Activated T-cell treated with anti-CD3 and anti-CD28 coated beads for 4 hours (primary cell): ENCODE results near the gene NMT2.

Experiments used
- DNase-seq: peaks from one replicate; pipeline ENCODE4 v3.0.0-alpha.2; 2020

NMT2 gene

DNA sequence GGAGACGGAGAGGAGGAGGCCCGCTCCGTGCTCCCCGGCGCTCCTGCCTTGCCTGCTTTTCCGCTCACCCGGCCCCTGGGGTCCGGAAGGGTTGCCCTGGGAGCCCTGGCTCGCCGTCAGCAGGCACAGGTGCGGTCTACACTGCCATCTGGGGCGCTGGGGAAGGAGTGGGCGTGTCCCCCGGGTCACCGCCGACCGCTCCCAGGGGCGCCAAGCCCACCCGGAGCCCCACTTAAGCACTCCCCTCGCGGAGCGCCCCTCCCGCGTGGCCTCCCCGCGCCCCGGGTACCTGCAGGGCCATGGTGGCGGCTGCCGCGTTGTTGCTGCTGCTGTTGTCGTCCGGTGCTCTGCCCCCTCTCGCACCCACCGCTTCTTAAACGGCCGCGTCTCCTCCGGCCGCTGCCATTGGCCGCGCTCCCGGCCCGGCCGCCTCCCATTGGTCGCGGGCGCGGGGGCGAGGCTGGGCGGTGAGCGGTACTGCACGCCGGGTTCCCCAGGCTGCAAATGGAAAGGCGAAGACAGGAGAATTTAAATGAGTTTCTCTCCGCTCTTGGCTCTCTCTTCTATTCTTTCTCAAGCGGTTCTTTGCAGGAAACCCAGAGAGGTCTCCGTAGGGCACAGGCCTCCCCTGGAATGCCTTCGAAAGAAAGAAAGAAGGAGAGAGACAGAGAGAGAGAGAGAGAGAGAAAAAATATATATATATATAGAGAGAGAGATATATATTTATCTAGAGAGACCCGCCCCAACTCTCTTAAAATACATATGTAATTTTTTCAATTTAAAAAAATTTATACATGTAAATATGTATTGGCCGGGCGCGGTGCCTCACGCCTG lies 79.8 kb downstream of the NMT2 start, which contains the start of gene ACBD7:
Gene ACBD7 (minus strand): TSS at position 349 of the 834 bp plus-strand sequence. CDS start 48 bp downstream, at position 301.
- peak; percentile 61 for DNase-seq

DNA sequence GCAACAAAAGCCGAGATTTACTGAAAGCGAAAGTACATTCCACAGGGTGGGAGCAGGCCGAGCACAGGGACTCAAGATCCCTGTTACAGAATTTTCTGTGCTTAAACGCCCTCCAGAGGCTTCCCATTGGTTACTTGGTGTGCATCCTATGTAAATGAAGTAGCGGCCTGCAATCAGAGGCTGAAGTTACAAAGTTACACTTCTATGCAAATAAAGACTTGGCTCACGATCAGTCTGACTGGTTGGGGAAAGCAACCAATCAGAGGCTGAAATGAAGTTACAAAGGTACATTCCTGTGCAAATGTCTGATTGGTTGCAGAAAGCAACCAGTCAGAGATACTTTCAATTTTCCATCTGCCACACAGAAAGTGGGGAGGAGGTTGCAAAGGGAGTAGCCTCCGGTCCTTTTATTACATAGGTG lies 84.0 kb downstream of the NMT2 start:
- DNase-seq, result no peak

DNA sequence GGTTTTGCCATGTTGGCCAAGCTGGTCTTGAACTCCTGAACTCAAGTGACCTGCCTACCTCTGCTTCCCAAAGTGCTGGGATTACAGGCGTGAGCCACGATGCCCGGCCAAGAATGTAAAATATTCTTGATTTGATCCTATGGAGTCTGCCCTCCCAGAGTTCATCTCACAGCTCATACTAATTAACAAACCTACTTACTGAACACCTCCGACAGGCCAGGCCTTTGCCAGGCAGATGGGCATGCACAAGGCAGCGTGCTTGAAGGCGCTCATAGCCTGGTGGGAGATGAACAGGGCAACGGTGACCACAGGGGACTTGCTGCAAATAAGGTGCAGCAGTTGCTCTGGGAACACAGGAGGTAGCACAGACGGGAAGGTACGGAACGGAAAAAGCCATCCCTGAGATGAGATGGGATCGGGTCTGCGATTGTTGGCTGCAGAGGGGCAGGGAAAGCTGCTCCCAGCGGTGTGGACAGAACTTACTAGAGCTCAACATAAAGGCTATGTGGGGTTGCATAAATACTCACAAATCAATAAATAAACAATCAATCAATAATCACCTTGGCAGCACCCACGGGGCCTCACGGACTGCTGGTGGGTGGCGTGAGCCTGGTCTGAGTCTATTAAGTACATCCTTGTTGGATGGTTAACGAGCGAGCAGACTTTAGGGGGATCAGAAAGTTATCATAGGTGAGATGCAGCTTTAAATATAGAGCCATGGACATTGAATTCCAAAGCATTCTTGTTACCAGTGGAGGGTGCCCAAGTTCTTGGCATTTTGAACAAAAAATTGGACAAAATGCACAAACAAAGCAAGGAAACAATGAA lies 84.6 kb downstream of the NMT2 start:
- DNase-seq, result no peak

DNA sequence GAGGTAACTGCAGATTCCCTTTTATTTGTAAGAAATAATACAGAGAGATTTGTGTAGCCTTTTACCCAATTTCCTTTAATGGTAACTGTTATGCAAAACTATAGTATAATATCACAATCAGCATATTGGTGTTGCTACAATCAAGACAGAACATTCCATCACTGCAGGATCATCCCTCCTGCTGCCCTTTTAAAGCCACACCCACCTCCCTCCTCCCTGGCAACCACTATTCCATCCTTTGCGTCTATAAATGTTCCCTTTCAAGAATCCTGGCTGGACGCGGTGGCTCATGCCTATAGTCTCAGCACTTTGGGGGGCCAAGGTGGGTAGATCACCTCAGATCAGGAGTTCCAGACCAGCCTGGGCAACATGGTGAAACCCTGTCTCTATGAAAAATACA lies 93.1 kb downstream of the NMT2 start:
- no peak for DNase-seq

DNA sequence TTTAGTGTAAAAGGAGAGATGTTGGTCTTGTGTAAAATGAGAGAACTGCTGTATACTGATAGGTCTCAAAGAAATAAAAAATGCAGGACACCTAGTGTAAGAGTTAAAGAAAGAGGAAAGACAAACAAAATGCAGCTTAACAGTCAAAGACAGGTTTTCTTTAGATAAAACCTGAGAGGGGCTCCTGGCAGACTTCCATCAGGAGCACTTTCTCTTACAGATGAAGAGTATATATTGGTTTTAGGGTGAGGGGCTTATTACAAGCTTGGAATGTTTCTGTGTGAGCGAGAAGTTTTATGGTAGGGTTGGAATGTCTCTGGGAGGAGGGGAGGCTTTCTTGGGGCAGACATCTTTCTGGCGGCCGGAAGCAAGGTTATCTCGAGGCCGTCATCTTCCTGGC lies 96.1 kb downstream of the NMT2 start:
- DNase-seq, result no peak

DNA sequence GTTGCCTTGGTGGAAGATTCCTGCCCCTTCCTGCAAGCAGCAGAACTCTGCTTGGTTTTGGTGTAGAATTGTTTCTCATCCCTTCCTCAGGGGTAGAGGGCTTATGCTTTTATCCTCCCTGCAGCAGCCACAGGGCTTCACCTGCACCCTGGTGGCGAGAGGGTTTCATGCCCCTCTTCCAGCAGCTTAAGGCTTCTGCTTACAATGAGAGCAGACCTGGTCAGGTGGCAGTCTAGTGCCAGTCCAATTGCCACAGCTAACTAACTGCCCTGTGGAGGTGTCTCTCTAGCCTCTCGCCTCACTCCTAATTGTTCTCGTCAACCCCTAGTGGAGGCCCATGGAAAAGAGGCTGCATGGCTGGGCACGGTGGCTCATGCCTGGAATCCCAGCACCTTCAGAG lies 99.3 kb downstream of the NMT2 start:
- no peak for DNase-seq

DNA sequence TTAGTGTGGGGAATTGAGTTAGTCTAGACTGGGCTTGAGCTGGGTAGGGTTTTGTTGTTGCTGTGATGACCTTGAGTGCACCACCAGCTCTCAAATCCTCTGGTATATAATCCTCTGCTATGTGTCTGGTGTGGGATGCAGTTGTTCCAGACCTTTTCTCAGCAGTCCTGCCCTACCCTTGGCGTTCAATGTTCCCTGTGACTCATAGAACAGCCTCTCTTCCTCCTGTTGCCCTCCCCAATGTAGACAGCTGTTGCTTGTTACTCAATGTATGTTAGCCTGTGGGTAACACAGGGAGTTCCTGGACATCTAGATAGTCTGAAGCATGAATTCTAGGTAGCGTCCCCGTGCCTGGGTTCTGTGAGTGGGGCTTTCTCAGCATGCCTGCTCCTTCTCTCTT lies 99.7 kb downstream of the NMT2 start:
- no peak for DNase-seq

DNA sequence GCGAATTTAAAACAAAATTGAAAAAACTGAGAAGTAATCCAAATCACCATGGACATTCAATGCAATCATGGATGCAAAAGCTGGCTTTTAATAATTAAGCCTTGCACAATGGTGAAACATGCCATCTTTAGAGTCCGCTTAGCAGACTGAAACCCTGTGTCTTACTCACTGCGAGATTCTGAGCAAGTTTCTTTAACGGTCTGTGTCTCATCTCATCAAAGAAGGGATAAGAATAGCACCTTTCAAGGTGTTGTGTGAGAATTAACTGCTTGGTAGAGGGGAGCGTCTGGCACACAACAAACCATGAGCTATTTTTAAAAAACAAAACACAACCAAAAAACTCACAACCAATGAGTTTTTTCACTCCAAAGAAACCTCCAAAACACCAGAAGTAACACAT lies 101.3 kb downstream of the NMT2 start:
- no peak for DNase-seq

DNA sequence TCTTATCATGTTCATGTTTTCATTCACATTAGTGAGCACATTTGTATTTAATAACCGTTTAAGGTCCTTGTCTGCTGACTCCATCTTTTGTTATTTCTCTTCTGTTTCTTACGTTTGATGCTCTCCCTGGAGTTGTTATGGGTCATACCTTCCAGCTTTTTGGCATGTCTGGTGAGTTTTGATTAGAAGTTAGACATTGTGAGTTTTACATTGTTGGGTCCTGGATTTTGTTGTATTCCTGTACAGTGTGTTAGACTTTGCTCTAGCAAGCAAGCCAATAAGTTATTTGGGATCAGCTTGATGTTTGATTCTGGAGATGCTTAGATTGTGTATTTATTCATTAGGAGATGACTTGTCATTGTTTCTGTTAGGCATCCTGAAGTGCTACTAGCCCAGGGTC lies 107.9 kb downstream of the NMT2 start:
- DNase-seq, result no peak

DNA sequence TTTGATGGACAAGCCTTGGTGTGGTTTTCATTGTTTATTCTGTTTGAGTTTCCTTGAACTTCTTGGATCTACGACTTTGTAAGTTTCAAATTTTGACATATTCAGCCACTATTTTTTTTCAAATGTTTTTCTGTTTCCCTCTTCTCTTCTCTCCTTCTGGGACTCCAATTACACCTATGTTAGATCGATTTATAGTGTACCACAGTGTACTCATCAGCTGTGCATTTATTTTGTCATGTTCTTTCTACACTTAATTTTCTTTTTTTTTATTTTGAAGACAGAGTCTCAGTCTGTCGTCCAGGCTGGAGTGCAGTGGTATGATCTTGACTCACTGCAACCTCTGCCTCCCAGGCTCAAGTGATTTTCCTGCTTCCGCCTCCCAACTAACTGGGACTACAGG lies 108.6 kb downstream of the NMT2 start:
- DNase-seq, result no peak

DNA sequence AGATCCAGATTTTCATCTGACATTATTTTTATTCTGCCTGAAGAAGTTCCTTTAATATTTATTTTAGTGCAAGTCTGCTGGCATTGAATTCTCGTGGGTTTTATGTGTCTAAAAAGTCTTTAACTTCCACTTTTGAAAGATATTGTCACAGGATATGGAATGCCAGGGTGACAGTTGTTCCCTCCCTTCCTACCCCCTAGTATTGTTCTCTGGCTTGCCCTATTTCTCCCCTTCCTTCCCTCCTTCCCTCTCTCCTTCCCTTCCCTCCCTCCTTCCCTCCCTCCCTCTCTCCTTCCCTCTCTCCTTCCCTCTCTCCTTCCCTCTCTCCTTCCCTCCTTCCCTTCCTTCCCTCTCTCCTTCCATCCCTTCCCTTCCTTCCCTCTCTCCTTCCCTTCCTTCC lies 109.8 kb downstream of the NMT2 start:
- no peak for DNase-seq
